Ureter (tissue), 1 donor: ENCODE measurements around the gene RAD50. TPM values are rescaled to one million over a fixed set of nuclear protein-coding genes. Genes with fewer than 3 reads are reported as not detected.
"Not testable (repeated sequence)": the region's sequence is repeated elsewhere in the genome, so short reads cannot be mapped to it uniquely, and the experiment has no call there.

Experiments used
- DNase-seq: peaks from one replicate; pipeline ENCODE4 v3.0.0-alpha.2; 2020; ENCODE audit warnings: low spot score
- total RNA-seq: library from RNA; stranded (reverse); gene quantifications from one replicate; pipeline ENCODE4 v1.2.4, GENCODE V29; 2023
- donor health status: DM: yes; HTN: yes; CAD: no.

Gene RAD50
- total RNA-seq: 49.5 TPM

GRCh38 chr5:132556763-132557477, at the start of gene RAD50:
TSS of gene RAD50 (plus strand) at chr5:132556977. CDS start at chr5:132557325, 348 bp downstream.
- peak; percentile 94 for DNase-seq

GRCh38 chr5:132510076-132510475, 46.7 kb upstream of the RAD50 start:
- DNase-seq: no peak

GRCh38 chr5:132513618-132514336, 43.0 kb upstream of the RAD50 start:
- DNase-seq: not testable (repeated sequence)

- not testable (repeated sequence) for DNase-seq
Measured at GRCh38 chr5:132522067-132522466, 34.7 kb upstream of the RAD50 start.

- not testable (repeated sequence) for DNase-seq
Measured at GRCh38 chr5:132524877-132525276, 31.9 kb upstream of the RAD50 start.

- no peak for DNase-seq
Measured at GRCh38 chr5:132525299-132525724, 31.5 kb upstream of the RAD50 start.

- DNase-seq: no peak
Measured at GRCh38 chr5:132526290-132526973, 30.3 kb upstream of the RAD50 start.

- DNase-seq: no peak
Measured at GRCh38 chr5:132526974-132527564, 29.7 kb upstream of the RAD50 start.

GRCh38 chr5:132528021-132528420, 28.8 kb upstream of the RAD50 start:
- no peak for DNase-seq

GRCh38 chr5:132528866-132529634, 27.7 kb upstream of the RAD50 start:
- DNase-seq: no peak

GRCh38 chr5:132530946-132531345, 25.8 kb upstream of the RAD50 start:
- DNase-seq: no peak

- DNase-seq: no peak
Measured at GRCh38 chr5:132539716-132540115, 17.1 kb upstream of the RAD50 start.

- DNase-seq: no peak
Measured at GRCh38 chr5:132540149-132540548, 16.6 kb upstream of the RAD50 start.

- no peak for DNase-seq
Measured at GRCh38 chr5:132540764-132541163, 16.0 kb upstream of the RAD50 start.

GRCh38 chr5:132543472-132544201, 13.1 kb upstream of the RAD50 start, which contains the start of gene IL5:
TSS of gene IL5 (minus strand) at chr5:132543522. CDS start at chr5:132543478, 44 bp downstream.
- no peak for DNase-seq

GRCh38 chr5:132546108-132546507, 10.7 kb upstream of the RAD50 start:
- no peak for DNase-seq

- no peak for DNase-seq
Measured at GRCh38 chr5:132547269-132547668, 9.5 kb upstream of the RAD50 start.

- DNase-seq: not testable (repeated sequence)
Measured at GRCh38 chr5:132548834-132549233, 7.9 kb upstream of the RAD50 start.

GRCh38 chr5:132549576-132549975, 7.2 kb upstream of the RAD50 start:
- DNase-seq: no peak

GRCh38 chr5:132556153-132556762, 519 bp upstream of the RAD50 start:
- no peak for DNase-seq
